Measurements from ENCODE around the gene VCX2. TPM values are rescaled to one million over a fixed set of nuclear protein-coding genes. Genes with fewer than 3 reads are reported as not detected.
A peak's percentile ranks its signal among the peaks of the same experiment; 100 is the strongest.
"Not testable (repeated sequence)": the region's sequence is repeated elsewhere in the genome, so short reads cannot be mapped to it uniquely, and the experiment has no call there.

VCX2 gene
- polyA plus RNA-seq, 2 of the 4 experiments (the other 2 are of a cell fraction): not detected

DNA sequence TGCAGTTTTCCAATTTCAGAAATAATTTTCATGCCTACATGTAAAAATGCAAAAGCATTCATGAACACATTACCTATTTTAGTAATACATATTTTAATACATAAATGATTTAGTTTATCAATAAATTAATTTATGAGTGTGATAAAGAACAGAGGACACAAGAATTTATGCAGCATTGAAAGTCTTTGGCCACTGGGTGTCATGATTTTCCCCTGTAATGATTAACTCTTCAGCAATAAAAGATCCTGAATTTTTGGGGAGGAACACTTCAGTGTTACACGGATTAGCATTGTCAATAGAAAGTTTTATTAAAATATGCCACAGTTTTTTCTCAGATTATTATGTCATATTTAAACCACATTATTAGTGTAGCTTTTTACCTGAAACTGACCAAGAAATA, 8.6 kb upstream of the VCX2 start:
- no peak overlapping the region for H3K27ac ChIP-seq
- no peak for FAIRE-seq
- no peaks in the 10 kb centered on the region for H3K9me3 ChIP-seq
- no peak for TF ChIP-seq CHD2 (IDR thresholded peaks at IDR 0.05; ENCODE audit: low read length, partially characterized antibody)
- TF ChIP-seq, protein P1, sequence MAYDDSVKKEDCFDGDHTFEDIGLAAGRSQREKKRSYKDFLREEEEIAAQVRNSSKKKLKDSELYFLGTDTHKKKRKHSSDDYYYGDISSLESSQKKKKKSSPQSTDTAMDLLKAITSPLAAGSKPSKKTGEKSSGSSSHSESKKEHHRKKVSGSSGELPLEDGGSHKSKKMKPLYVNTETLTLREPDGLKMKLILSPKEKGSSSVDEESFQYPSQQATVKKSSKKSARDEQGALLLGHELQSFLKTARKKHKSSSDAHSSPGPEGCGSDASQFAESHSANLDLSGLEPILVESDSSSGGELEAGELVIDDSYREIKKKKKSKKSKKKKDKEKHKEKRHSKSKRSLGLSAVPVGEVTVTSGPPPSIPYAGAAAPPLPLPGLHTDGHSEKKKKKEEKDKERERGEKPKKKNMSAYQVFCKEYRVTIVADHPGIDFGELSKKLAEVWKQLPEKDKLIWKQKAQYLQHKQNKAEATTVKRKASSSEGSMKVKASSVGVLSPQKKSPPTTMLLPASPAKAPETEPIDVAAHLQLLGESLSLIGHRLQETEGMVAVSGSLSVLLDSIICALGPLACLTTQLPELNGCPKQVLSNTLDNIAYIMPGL (CRISPR knock-in tag; IDR thresholded peaks at IDR 0.05; ENCODE audit: borderline replicate concordance): no peak
- no peak for TF ChIP-seq MYC (IDR thresholded peaks at IDR 0.05; ENCODE audit: borderline replicate concordance, low read length)
- no peak for TF ChIP-seq RFX5 (IDR thresholded peaks at IDR 0.05)
- TF ChIP-seq ZC3H11A (IDR thresholded peaks at IDR 0.05): no peak
- no peak for TF ChIP-seq FOSL2 (IDR thresholded peaks at IDR 0.05)
- no peak for TF ChIP-seq FOSL2 (CRISPR knock-in tag; IDR thresholded peaks at IDR 0.05)
- no peak overlapping the region for H3K4me3 ChIP-seq
- WGBS (ENCODE audit: missing lambda C conversion rate): 0% methylated on average over 1 of the region's 1 CpG
- DNase-seq (ENCODE audit: low read depth in 1 of 2, low spot score in 1 of 2): peak in 1 of 2 experiments; percentile 1
- no peaks in the 10 kb centered on the region for H3K4me1 ChIP-seq
- POLR2A ChIA-PET: no interaction called here
- no peak overlapping the region for H3K4me2 ChIP-seq
- CTCF ChIA-PET: no interaction called here
- ATAC-seq: no peak

DNA sequence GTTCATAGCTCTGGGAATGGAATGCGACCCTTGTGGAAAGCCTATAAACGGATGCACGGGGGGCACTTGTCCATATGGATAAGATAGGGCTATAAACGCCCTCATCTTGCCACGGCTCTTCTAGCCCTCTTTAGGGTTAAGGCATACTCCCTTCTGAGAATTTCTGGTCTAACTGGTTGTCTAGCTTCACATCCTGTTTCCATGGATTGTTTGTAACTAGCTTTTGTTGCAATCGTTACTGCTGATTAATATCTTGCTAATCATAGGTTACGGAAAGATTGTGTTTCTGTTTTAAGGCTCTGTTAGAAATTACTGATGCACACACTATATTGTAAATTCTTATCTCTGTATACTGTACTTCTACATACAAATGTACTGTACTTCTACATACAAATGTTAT, 17.1 kb downstream of the VCX2 start:
- ATAC-seq; POLR2A ChIA-PET; H3K4me2 ChIP-seq; CTCF ChIA-PET; H3K4me1 ChIP-seq; H3K4me3 ChIP-seq; DNase-seq (ENCODE audit: low read depth in 1 of 2, low spot score in 1 of 2); FAIRE-seq; H3K27ac ChIP-seq; H3K9me3 ChIP-seq: not testable (repeated sequence)
- 16% methylated on average over 7 of the region's 7 CpGs for WGBS (ENCODE audit: missing lambda C conversion rate)

DNA sequence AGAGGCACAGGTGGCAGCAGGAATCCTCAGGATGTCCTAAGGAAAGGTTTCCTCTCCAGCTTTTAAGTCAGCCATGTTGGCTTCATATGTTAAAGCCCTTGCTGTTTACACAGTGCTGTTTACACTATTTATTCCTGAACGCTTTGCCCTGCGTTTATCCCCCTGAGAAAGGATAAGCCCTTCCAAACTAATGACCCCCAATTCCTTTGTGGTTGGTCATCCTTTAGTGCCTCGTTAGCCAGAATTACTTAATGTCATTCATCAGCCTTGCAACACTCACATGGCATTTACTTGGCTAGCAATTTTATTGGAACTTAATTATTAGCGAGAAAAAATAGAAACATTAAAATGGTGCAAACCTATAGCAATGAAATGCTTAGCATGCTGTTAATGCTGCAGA, 23.8 kb downstream of the VCX2 start:
- DNase-seq (ENCODE audit: low read depth in 1 of 2, low spot score in 1 of 2) (no peak), ATAC-seq (no peak), FAIRE-seq (no peak)
- CTCF ChIA-PET: no interaction called here
- Histone ChIP-seq H3K27ac (no peak overlapping the region), H3K9me3 (no peaks in the 10 kb centered on the region), H3K4me3 (no peak overlapping the region), H3K4me2 (no peak overlapping the region), H3K4me1 (no peaks in the 10 kb centered on the region)
- POLR2A ChIA-PET: no interaction called here
- 4% methylated on average over 4 of the region's 4 CpGs for WGBS (ENCODE audit: missing lambda C conversion rate)
- no peak for TF ChIP-seq KDM5A (IDR thresholded peaks at IDR 0.05)
- no peak for TF ChIP-seq ZC3H11A (IDR thresholded peaks at IDR 0.05)
- TF ChIP-seq POLR2A (IDR thresholded peaks at IDR 0.05; ENCODE audit: low read length): no peak
- TF ChIP-seq KDM1A (IDR thresholded peaks at IDR 0.05; ENCODE audit: low read depth): no peak
- TF ChIP-seq ZNF302 (CRISPR knock-in tag; IDR thresholded peaks at IDR 0.05): no peak
- no peak for TF ChIP-seq ZSCAN20 (CRISPR knock-in tag; IDR thresholded peaks at IDR 0.05)
- TF ChIP-seq SMC3 (IDR thresholded peaks at IDR 0.05): no peak

DNA sequence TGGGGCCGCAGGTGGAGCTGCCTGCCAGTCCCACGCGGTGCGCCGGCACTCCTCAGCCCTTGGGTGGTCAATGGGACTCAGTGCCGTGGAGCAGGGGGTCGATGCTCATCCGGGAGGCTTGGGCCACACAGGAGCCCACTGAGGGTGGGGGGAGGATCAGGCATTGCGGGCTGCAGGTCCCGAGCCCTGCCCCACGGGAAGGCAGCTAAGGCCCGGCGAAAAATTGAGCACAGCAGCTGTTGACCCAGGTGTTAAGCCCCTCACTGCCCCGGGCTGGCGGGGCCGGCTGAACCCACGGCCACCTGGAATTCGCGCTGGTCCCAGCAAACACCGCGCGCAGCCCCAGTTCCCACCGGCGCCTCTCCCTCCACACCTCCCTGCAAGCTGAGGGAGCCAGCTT, 26.1 kb downstream of the VCX2 start:
- Histone ChIP-seq H3K4me1 (no peaks in the 10 kb centered on the region), H3K27ac (no peak overlapping the region), H3K4me2 (no peak overlapping the region), H3K4me3 (no peak overlapping the region), H3K9me3 (no peaks in the 10 kb centered on the region)
- WGBS (ENCODE audit: missing lambda C conversion rate): no CpG with 5 or more reads among the region's 24 CpGs
- FAIRE-seq: no peak
- no peak for DNase-seq (ENCODE audit: low read depth in 1 of 2, low spot score in 1 of 2)
- CTCF ChIA-PET: no interaction called here
- ATAC-seq: no peak
- POLR2A ChIA-PET: no interaction called here
- TF ChIP-seq CBX8 (IDR thresholded peaks at IDR 0.05): no peak
- TF ChIP-seq, protein P2, sequence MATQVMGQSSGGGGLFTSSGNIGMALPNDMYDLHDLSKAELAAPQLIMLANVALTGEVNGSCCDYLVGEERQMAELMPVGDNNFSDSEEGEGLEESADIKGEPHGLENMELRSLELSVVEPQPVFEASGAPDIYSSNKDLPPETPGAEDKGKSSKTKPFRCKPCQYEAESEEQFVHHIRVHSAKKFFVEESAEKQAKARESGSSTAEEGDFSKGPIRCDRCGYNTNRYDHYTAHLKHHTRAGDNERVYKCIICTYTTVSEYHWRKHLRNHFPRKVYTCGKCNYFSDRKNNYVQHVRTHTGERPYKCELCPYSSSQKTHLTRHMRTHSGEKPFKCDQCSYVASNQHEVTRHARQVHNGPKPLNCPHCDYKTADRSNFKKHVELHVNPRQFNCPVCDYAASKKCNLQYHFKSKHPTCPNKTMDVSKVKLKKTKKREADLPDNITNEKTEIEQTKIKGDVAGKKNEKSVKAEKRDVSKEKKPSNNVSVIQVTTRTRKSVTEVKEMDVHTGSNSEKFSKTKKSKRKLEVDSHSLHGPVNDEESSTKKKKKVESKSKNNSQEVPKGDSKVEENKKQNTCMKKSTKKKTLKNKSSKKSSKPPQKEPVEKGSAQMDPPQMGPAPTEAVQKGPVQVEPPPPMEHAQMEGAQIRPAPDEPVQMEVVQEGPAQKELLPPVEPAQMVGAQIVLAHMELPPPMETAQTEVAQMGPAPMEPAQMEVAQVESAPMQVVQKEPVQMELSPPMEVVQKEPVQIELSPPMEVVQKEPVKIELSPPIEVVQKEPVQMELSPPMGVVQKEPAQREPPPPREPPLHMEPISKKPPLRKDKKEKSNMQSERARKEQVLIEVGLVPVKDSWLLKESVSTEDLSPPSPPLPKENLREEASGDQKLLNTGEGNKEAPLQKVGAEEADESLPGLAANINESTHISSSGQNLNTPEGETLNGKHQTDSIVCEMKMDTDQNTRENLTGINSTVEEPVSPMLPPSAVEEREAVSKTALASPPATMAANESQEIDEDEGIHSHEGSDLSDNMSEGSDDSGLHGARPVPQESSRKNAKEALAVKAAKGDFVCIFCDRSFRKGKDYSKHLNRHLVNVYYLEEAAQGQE (IDR thresholded peaks at IDR 0.05): no peak
- no peak for TF ChIP-seq HEYL (CRISPR knock-in tag; IDR thresholded peaks at IDR 0.05)
- TF ChIP-seq, protein P1 (CRISPR knock-in tag; IDR thresholded peaks at IDR 0.05; ENCODE audit: borderline replicate concordance): no peak
- no peak for TF ChIP-seq MYC (IDR thresholded peaks at IDR 0.05; ENCODE audit: borderline replicate concordance, low read length)
- TF ChIP-seq RAD21 (conservative IDR thresholded peaks at IDR 0.05 in 1 of 2, IDR thresholded peaks at IDR 0.05 in 1 of 2): no peak
- no peak for TF ChIP-seq RARB (CRISPR knock-in tag; IDR thresholded peaks at IDR 0.05)
- TF ChIP-seq, protein P3, sequence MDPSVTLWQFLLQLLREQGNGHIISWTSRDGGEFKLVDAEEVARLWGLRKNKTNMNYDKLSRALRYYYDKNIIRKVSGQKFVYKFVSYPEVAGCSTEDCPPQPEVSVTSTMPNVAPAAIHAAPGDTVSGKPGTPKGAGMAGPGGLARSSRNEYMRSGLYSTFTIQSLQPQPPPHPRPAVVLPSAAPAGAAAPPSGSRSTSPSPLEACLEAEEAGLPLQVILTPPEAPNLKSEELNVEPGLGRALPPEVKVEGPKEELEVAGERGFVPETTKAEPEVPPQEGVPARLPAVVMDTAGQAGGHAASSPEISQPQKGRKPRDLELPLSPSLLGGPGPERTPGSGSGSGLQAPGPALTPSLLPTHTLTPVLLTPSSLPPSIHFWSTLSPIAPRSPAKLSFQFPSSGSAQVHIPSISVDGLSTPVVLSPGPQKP (IDR thresholded peaks at IDR 0.05; ENCODE audit: low read depth, low read length): no peak
- TF ChIP-seq FOXS1 (CRISPR knock-in tag; IDR thresholded peaks at IDR 0.05): no peak
- TF ChIP-seq KDM1A (IDR thresholded peaks at IDR 0.05; ENCODE audit: low read depth): no peak
- TF ChIP-seq RFX5 (IDR thresholded peaks at IDR 0.05): no peak
- TF ChIP-seq SMC3 (IDR thresholded peaks at IDR 0.05): no peak
- TF ChIP-seq JUN (IDR thresholded peaks at IDR 0.05): no peak
- TF ChIP-seq, protein P4, sequence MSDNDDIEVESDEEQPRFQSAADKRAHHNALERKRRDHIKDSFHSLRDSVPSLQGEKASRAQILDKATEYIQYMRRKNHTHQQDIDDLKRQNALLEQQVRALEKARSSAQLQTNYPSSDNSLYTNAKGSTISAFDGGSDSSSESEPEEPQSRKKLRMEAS (IDR thresholded peaks at IDR 0.05): no peak
- TF ChIP-seq BHLHE40 (IDR thresholded peaks at IDR 0.05; ENCODE audit: low read depth, low read length): no peak
- TF ChIP-seq NR3C1 (IDR thresholded peaks at IDR 0.05): no peak
